Spleen (tissue), 11 donors: ENCODE data around the gene MKX. TPM values are rescaled to one million over a fixed set of nuclear protein-coding genes. Genes with fewer than 3 reads are reported as not detected.
A peak's percentile ranks its signal among the peaks of the same experiment; 100 is the strongest.

Experiments
- DNase-seq: peaks from one replicate; pipeline ENCODE4 v3.0.0-alpha.2; 2020
- H3K27ac ChIP-seq, 8 donors: fragments of 200-600 bp; sonication (generic) in 7 of 8; 1 replicate in 4 of 8; 2 replicates in 4 of 8; pipeline versions ENCODE4 v1.5.0 to v1.8.0; 2016 to 2021; ENCODE audit warnings: inconsistent platforms in 4 of 8, mild to moderate bottlenecking in 4 of 8, moderate library complexity in 1 of 8
- H3K27me3 ChIP-seq, 7 donors: fragments of 200-600 bp; sonication (generic) in 6 of 7; replicated peaks in 1 of 7; 1 replicate in 4 of 7; 2 replicates in 3 of 7; pipeline versions ENCODE4 v1.5.0 to v1.8.0; 2016 to 2021; ENCODE audit warnings: inconsistent platforms in 3 of 7, mild to moderate bottlenecking in 1 of 7
- H3K36me3 ChIP-seq, 6 donors: fragments of 200-600 bp; sonication (generic) in 5 of 6; 1 replicate in 4 of 6; 2 replicates in 2 of 6; pipeline versions ENCODE4 v1.5.0 to v1.8.0; 2016 to 2021; ENCODE audit warnings: inconsistent platforms in 2 of 6
- H3K4me1 ChIP-seq, 6 donors: fragments of 200-600 bp; sonication (generic) in 5 of 6; 1 replicate in 3 of 6; 2 replicates in 3 of 6; pipeline versions ENCODE4 v1.5.0 to v1.8.0; 2016 to 2021; ENCODE audit warnings: inconsistent platforms in 3 of 6
- H3K4me3 ChIP-seq, 8 donors: fragments of 200-600 bp; sonication (generic) in 7 of 8; 1 replicate in 4 of 8; 2 replicates in 4 of 8; pipeline versions ENCODE4 v1.5.0 to v1.8.0; 2016 to 2021; ENCODE audit warnings: inconsistent platforms in 4 of 8, mild to moderate bottlenecking in 4 of 8, moderate library complexity in 2 of 8
- H3K9me3 ChIP-seq, 8 donors: fragments of 200-600 bp; sonication (generic) in 7 of 8; 1 replicate in 4 of 8; 2 replicates in 4 of 8; pipeline versions ENCODE4 v1.5.0 to v1.8.0; 2016 to 2021; ENCODE audit warnings: inconsistent platforms in 4 of 8
- POLR2A ChIP-seq, 3 donors: fragments of 450-650 bp; IDR thresholded peaks; one replicate each; pipeline ENCODE4 v1.5.1; 2017; ENCODE audit warnings: antibody characterized with exemption in 3 of 3, mild to moderate bottlenecking in 1 of 3
- POLR2AphosphoS5 ChIP-seq, 3 donors: sonication (generic); formaldehyde crosslinking; IDR thresholded peaks; one replicate each; pipeline ENCODE4 v1.5.1; 2017; ENCODE audit warnings: antibody characterized with exemption in 3 of 3
- WGBS, 5 donors: extraction: QIAGEN DNeasy Blood & Tissue Kit in 3 of 5; methylation state at CpG; one replicate each; pipeline versions ENCODE4 v1.1.5 to v1.1.7; 2013 to 2018; 5-methylcytosine and 5-hydroxymethylcytosine counted together
- intact Hi-C: fragments of 100-400 bp; cut with DNase I; formaldehyde crosslinking; loops from one replicate; pipeline ENCODE4 v1.15.0; 2023; ENCODE audit warnings: low total_unique reads
- polyA plus RNA-seq, 3 donors: library from polyadenylated mRNA; stranded (reverse); fragments of 200-250 nt; gene quantifications; one replicate each; pipeline ENCODE4 v1.2.1, GENCODE V29; 2013
- total RNA-seq, 7 donors: library from RNA; depleted of rRNA in 3 of 7; stranded (reverse); fragments of >200 nt in 3 of 7; fragmentation: NEBNext Ultra II Directional in 4 of 7; extraction: Animal tissue kit (Norgen Biotek cat#: 25700) in 4 of 7; gene quantifications; one replicate each; pipeline versions ENCODE4 v1.1.0 to v1.2.1, GENCODE V29; 2016 to 2021
- TF ChIP-seq, protein P1 (sequence below), 11 experiments: fragments of 200-600 bp in 7 of 11; fragments of 450-650 bp in 4 of 11; sonication (generic) in 4 of 11; IDR thresholded peaks in 8 of 11; conservative IDR thresholded peaks in 3 of 11; 1 replicate in 7 of 11; 2 replicates in 4 of 11; pipeline versions ENCODE4 v1.4.0 to v1.8.0; 2016 to 2021; ENCODE audit warnings: antibody characterized with exemption in 11 of 11, inconsistent platforms in 4 of 11, mild to moderate bottlenecking in 1 of 11
- donor health status: healthy with polysubstance abuse.
- donor health status: DM: no; HTN: no; CAD: no; lungs with moderate emphysema.
- donor health status: DM: no; HTN: no; CAD: no.
- donor health status: Bipolar disorder and iron deficiency.
- donor health status: healthy.
- donor health status: DM: no; HTN: no; CAD: no.
- donor health status: DM: yes; HTN: yes; CAD: no.

MKX gene
- total and polyA plus RNA-seq, 10 donors: 0.07 to 0.34 (median 0.16) TPM; not detected in 3

DNA sequence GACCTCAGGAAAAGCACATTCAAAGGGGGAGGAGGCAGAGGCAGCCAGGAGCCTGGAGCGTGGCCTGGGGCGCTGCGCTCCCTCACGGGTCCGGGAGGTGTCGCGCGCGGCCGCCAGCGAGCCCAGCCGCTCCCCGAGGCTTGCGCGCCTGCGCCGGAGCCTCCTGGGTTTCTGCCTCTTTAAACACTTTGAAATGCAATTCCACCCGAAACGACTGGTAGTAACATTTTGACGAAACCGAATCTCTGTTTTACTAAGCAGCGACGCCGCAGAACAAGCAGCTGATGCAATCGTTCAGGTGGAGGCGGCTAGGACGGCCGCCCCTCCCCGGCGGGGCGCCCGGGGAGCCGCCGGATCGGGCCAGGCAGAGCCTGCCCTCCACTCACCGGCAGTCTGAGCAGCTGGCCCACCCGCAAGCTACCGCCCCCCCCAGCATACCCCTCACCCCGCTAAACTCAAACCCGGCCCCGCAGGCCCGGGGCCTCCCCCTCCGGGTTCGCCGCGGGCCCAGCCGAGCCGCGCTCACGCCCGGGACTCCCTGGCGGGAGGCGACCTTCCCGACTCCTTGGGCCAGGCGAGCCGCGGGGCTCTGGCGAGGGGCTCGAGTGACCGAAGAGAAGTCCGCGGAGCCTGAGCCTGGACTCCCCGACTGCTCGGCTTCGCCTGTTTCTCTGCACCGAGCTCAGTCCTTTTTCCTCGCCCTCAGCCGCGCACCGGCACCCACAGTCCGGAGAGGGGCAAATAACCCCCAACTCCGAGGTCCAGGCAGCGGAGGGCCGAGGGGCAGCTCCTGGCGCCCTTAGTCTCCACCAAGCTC is 3.2 kb downstream of the MKX start:
- peaks cover 17 to 92% (median 71%) of the 10 kb centered on the region in 7 donors for H3K27me3 ChIP-seq
- H3K36me3 ChIP-seq: no peaks in the 10 kb centered on the region
- peak; percentile 92 for DNase-seq
- H3K9me3 ChIP-seq: no peaks in the 10 kb centered on the region
- intact Hi-C loops: loop anchor here (5.0 kb wide), 1 partner anchor 440 kb away; no protein-coding TSS in a partner anchor
- TF ChIP-seq, protein P1, sequence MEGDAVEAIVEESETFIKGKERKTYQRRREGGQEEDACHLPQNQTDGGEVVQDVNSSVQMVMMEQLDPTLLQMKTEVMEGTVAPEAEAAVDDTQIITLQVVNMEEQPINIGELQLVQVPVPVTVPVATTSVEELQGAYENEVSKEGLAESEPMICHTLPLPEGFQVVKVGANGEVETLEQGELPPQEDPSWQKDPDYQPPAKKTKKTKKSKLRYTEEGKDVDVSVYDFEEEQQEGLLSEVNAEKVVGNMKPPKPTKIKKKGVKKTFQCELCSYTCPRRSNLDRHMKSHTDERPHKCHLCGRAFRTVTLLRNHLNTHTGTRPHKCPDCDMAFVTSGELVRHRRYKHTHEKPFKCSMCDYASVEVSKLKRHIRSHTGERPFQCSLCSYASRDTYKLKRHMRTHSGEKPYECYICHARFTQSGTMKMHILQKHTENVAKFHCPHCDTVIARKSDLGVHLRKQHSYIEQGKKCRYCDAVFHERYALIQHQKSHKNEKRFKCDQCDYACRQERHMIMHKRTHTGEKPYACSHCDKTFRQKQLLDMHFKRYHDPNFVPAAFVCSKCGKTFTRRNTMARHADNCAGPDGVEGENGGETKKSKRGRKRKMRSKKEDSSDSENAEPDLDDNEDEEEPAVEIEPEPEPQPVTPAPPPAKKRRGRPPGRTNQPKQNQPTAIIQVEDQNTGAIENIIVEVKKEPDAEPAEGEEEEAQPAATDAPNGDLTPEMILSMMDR (IDR thresholded peaks at IDR 0.05 in 8 of 11, conservative IDR thresholded peaks at IDR 0.05 in 3 of 11): peak; percentile 12 to 88 (median 74)
- peak in 2 of 3 donors; percentile 8 to 44 for TF ChIP-seq POLR2AphosphoS5 (IDR thresholded peaks at IDR 0.05)
- no peak for TF ChIP-seq POLR2A (IDR thresholded peaks at IDR 0.05)
- H3K27ac ChIP-seq: peak overlapping the region in 4 of 8 donors; percentile 14 to 47 (median 36)
- H3K4me1 ChIP-seq: peaks cover 34 to 64% (median 57%) of the 10 kb centered on the region in 6 donors
- 0 to 1% (median 1%) methylated on average over 18 to 75 of the region's 75 CpGs for WGBS, 5 donors
- H3K4me3 ChIP-seq: peak overlapping the region; percentile 55 to 89 (median 70)

GRCh38 chr10:27741173-27742091 is 4.2 kb downstream of the MKX start:
- peak overlapping the region in 6 of 8 donors; percentile 55 to 89 (median 70) for H3K4me3 ChIP-seq
- peak; percentile 74 for DNase-seq
- H3K9me3 ChIP-seq: no peaks in the 10 kb centered on the region
- TF ChIP-seq POLR2AphosphoS5 (IDR thresholded peaks at IDR 0.05): no peak
- TF ChIP-seq, protein P1 (IDR thresholded peaks at IDR 0.05 in 8 of 11, conservative IDR thresholded peaks at IDR 0.05 in 3 of 11): no peak
- H3K36me3 ChIP-seq: no peaks in the 10 kb centered on the region
- WGBS, 5 donors: 15 to 22% (median 18%) methylated on average over 48 to 55 of the region's 55 CpGs
- peaks cover 32 to 57% (median 54%) of the 10 kb centered on the region in 6 donors for H3K4me1 ChIP-seq
- intact Hi-C loops: loop anchor here (5.0 kb wide), 1 partner anchor 441 kb away; no protein-coding TSS in a partner anchor
- H3K27ac ChIP-seq: no peak overlapping the region
- peaks cover 17 to 87% (median 61%) of the 10 kb centered on the region in 7 donors for H3K27me3 ChIP-seq

- H3K4me3 ChIP-seq: no peak overlapping the region
- no peaks in the 10 kb centered on the region for H3K9me3 ChIP-seq
- no peaks in the 10 kb centered on the region for H3K36me3 ChIP-seq
- TF ChIP-seq, protein P1 (IDR thresholded peaks at IDR 0.05 in 8 of 11, conservative IDR thresholded peaks at IDR 0.05 in 3 of 11): no peak
- TF ChIP-seq POLR2A (IDR thresholded peaks at IDR 0.05) (no peak), POLR2AphosphoS5 (IDR thresholded peaks at IDR 0.05) (no peak)
- no peak for DNase-seq
- 66 to 88% (median 83%) methylated on average over 1 of the region's 1 CpG for WGBS, 5 donors
- intact Hi-C loops: no loop called here
- peaks cover 0 to 7% (median 4%) of the 10 kb centered on the region in 6 donors for H3K4me1 ChIP-seq
- H3K27me3 ChIP-seq: peaks cover 3 to 49% (median 13%) of the 10 kb centered on the region in 7 donors
- no peak overlapping the region for H3K27ac ChIP-seq
These were observed 9.2 kb downstream of the MKX start for GRCh38 chr10:27736396-27736795.
